ENCODE measurements around the gene ENHO.

The ENHO gene

DNA sequence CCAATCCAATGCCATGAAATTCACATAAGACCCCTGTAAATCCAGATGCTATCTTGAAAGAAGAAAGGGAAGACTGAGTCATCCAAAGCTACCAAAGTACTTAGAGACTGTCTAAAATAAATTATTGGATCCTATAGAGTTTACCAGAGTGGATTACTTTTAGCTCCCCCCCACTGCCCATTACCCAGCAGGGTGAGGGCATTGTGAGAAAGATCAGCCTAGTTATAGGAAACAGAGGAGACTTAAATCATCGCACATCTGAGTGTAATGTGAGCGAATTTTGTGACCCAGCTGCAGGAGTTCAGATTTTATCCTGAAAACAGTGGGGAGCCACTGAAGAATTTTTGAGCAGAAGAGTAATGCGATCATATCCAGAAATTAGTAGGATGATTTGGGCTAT, 1.6 kb upstream of the ENHO start:
- DNase-seq (ENCODE audit: low read depth) = no peak

DNA sequence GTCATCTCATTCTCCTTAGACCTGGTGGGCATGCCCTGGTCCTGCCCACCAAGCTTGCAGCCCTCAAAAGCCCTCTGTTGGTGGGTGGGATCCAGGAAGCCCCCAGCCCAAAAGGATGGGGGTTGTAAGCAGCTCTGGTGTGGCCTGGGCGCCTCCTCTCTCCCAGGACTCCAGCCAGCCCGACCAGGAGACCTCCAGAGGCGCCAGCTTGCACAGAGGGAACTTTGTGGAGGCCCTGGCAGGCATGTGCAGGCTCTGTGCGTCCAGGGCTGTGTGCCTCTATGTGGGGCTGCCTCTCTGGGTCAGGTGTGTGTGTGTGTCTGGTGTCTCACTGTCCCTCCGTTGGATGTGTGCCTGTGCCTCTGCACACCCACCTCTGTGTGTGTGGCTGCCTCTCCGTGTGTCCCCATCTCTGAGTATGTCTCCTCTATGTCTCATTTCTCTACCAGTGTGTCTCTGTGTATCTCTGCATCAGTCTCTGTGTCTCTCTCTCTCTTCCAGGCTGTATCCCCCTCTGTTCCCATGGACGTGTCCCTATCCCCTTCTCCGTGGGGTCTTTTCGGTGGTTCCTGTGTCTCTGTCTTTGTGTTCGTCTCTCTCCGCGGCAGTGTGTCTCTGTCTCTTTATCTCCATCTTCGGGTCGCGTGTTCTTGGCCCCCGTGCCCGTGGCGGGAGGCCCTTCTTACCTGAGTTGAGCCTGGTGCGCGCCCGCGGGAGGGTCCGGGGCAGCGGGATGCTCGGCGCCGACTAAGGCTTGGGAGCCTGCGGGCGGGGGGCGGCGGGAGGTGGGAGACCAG, 501 bp downstream of the ENHO start:
- DNase-seq (ENCODE audit: low read depth) = no peak

DNA sequence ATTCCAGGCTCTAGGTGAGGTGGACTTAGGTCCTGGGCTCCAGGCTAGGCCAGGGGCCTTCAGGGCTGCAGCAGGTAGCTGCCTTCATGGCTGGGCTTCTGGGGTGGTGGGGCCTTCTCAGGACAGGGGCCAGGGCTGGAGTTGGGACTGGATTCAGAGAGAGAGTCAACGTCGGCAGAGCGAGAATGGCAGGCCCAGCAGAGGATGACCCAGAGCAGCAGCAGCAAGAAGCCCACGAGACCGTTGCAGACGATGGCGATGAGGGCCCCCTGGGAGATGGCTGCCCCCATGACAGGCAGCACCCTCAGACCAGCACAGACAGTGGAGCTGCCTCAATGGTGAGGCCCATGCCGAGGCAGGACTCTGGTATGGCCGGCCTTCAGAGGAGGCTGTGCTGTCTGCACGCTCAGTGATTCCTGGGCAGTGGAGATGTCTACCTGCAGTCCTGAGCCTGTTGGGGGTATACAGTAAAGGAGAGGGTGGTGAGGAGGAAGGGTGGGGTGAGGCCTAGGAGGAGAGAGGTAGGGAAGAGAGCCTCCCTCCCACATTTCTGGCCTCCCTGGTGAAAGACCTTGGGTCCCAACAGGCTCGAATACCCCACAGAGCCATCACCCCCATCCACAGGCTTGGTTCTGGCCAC, 1.3 kb downstream of the ENHO start:
- DNase-seq (ENCODE audit: low read depth) = no peak

DNA sequence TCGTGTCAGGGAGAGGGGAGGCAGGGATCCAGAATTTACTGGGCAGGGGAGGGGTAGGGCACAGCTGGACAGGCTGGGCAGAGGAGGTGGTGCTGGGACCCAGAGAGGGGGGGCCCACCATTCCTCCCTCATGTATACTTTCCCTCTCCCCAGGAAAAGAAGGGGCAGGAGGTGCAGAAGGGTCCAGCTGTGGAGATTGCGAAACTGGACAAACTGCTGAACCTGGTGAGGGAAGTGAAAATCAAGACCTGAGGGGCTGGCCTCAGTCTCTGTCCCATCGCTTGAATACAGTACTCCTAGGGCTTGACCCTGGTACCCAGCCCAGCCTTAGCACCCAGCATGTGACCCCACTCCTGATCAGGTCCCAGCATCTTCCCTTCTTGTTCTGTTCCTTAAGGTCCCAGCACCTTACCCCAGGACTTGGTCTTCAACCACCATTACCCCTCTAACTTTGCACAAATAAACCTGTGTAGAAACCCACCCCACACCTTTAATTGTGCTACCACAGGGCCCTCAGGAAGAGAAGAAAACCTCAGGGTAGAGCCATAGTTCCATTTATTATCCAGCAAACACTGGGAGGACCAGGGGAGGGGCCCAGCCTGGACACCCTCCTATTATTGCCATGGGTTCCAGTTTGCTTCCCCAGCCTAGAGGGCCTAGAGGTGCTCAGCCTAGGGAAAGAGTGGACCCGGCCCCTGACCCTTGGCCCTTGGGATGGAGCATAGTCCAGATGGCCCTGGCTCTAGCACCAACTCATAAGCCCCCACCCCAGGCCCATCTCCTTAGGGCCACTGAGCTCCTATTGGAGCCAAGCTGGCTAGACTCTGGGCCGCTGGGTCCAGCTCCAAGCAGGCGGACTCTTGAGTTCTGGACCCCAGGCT, 2.0 kb downstream of the ENHO start:
- DNase-seq (ENCODE audit: low read depth) = no peak

DNA sequence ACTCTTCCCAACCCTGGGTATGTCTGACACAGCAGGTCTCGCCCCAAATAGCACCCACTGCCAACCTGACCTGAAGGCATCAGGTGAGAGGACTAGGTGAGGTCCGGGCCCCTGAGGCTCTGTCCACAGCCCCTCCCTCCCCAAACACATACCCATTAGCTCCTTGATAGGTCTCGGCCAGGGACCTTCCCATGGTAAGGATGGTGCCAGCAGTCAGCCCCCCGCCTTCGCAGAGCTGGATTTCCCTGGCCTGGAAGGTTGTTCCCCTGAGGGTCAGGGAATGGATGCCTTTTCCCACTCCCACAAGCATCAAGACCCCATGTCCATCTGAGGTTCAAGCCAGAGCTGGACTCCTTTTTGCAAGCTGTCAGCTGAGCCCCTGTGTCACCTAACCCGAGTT, 2.7 kb downstream of the ENHO start:
- DNase-seq (ENCODE audit: low read depth) = no peak

DNA sequence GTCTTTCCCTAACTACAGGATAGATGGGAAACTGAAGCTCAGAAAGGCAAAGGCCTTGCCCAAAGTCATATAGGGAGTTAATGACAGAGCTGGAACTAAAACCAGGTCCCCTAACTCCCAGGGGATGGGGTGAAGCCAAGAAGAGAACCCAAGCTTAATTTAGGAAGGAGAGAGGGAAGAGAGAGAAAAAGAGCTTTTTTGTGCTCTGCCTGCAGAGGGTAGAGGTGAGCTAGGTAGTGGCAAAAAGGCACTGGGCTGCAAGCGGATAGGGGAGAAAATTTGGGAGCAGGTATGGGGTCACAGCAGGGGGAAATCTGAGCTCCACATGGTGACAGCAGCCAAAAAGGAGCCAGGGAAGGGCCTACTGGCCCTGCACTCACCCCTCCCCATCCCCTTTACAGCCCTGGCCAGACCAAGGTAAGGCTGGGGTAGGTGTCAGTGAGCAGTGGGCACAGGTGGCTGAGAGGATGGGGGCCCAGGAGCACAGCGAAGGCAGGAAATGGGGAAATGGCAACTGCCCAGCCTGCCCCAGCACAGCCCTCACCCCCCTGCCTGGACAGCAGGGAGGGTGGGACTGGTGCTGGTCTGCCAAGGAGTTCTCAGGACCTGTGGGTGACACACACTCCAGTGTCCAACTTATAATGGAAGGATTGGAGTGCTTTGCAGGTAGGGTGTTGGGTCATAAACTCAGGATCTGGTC, 3.3 kb downstream of the ENHO start:
- no peak for DNase-seq (ENCODE audit: low read depth)

DNA sequence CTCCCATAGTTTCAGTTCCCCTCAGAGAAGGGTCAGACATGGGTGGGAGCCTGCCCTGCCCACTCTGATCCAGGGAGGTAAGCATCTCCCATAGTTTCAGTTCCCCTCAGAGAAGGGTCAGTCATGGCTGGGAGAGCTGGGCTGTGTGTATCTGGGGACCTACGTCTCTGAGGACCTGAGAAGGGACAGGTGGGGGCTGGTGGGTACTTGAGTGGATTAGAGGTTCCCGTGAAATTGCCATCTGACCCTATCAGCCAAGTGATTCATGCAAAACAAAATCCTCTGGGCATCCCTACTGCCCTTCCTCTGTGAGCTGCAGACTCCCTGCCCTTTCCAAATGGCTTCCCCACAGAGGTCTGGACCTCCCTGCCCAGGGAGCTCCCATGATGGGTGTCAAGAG, 3.9 kb downstream of the ENHO start:
- DNase-seq (ENCODE audit: low read depth) = no peak

DNA sequence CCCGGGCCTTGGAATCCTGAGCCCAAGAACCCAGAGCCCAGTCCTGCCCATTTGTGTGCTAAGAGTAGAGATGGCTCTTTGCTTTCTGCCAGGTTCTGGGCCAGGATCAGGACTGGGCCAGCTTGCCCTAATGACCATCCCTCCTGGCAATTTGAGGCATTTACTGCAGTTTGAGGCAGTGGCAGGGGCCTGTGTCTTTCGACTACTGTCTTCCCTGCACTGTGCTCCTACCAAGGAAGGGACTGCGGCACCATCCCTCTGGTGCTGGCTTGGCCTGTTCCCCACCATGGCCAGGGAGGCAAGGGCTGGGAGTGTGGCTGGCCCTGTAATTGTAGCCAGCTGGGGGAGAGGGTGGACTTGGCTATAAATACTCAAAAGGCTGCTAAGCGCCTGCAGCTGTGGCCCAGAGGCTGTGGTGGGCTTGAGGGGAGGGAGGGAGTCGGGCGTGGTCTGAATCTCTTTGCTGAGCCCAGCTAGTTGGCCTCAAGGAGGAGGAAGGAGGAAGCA, 4.6 kb downstream of the ENHO start:
- DNase-seq (ENCODE audit: low read depth) = no peak

DNA sequence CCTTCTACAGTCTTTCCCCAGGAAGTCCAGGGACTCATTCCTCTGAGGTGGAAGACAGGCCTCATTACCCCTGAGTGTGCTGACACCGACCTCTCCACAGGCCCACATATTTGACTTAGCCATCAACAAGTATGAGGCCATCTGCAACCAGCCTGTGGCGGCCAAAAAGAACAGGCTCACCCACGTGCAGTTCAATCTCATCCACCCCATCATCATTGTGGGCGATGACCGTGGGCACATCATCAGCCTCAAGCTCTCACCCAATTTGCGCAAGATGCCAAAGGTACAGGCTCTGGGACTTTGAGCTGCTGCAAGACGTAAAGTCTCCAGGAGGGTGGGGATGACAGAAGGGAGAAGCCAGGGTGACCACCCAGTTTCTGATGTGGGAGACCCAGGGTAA, 5.6 kb downstream of the ENHO start:
- no peak for DNase-seq (ENCODE audit: low read depth)

DNA sequence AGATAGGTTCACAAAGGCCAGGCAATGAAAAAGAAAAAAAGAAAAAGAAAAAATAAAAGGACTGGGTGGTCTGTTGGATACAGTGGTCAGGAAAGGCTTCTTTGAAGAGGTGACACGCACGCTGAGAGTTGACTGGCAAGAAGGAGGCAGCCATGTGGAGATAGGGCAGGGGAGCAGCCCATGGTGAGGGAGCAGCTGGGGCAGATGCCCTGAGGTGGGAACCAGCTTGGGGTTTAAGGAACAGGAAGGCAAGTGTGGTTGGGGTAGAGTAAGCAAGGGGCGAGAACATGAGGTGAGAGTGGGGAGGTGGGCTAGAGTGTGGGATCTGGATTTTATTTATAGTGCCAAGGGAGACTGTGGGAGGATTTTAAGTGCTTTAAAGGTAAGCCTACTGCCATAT, 6.8 kb downstream of the ENHO start:
- no peak for DNase-seq (ENCODE audit: low read depth)

DNA sequence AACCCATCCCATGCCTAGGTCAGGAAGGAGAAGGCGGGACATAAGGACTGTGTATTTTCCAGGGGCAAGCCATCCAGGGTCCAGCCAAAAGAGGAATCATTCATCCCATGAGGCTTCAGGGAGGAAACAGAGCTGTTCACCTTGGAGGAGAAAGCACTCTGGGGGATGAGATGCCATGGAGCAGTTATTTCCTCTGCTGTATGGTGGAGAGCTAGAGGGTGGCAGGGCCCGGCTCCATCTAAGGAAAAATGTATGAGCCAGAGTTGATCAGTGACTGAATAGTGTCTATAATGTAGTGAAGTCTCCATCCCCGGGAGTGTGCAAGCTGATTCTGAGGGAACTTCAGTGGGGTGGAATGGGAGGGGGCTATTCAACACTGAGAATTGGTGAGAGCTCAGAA, 8.0 kb downstream of the ENHO start:
- DNase-seq (ENCODE audit: low read depth) = no peak

DNA sequence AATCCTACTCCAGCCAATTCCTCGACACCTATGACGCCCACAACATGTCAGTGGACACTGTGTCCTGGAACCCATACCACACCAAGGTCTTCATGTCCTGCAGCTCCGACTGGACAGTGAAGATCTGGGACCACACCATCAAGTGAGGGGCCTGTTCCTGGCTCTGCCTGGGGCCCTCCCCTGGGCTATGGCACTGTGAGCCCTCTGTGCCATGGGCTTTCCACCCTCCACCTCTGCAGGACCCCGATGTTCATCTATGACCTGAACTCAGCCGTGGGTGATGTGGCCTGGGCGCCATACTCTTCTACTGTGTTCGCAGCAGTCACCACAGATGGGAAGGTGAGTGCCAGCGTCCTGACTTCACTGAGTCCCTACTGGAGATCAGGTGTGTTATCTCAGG, 8.4 kb downstream of the ENHO start:
- DNase-seq (ENCODE audit: low read depth) = no peak

DNA sequence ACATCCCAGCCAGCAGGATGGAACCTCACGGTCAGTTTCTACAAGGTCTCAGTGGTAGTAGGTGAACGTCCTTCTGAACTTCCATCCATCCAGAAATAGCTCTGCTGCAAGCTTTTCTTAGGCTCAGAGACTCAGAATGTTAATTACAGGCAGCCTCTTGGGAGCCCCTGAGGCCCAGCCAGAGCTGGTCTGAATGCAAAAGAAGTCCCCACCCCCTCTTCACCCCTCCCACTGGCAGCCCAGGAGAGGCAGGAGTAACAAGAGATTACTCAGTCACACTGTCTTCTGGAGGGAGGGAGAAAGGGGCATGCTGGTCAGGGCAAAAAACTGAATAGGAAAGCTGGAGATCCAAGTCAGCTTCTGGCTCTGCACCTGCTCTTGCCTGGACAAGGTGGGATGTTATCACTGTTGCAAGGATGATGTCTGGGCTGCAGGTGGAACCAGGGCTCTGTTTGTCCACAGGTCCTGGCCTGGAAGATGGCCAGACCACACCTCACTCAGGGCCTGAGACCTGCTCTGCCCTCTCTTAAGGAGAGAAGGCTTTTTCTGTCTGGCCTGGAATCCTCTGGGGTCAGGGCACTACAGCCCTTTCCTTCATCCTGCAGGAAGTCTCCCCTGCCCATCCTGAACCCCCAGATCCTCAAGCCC, 9.1 kb downstream of the ENHO start:
- no peak for DNase-seq (ENCODE audit: low read depth)

DNA sequence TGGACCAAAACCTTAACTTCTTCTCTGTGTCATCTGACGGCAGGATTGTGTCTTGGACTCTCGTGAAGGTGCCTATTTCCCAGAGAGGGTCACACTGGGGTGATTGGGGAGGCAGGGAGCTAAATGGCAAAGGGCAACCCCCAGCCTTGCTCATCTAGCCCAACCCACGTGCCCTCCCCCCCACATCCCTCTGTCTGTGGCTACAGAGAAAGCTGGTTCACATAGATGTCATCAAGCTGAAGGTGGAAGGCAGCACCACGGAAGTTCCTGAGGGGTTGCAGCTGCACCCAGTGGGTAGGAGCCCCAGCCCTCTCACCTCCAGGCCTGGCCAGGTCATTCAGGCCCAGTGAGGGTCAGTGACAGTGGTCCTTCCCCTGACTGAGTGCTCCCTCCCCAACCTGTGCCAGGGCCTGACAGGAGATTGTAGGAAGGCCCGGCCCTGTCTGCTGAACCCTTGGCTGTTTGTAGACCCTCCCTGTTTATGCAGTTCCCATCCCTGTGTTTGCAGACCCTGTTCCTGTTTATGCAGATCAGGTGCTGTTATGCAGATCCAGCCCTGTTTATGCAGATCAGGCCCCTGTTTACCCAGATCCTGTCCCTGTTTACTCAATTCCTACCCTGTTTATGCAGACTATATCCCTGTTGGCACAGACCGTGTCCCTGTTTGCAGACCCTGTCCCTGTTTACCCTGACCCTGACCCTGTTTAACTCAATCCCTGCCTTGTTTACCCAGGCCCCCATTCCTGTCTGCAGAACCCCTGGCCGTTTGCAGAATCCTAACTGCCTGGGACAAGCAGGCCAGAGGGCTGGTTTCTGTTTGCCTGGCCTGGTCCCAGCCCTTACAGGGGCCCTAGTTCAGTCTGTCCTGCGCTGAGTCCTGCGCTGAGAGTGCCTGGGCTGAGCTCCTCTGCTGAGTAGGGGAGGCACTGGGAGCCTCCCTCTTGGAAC, 10.4 kb downstream of the ENHO start:
- DNase-seq (ENCODE audit: low read depth) = no peak

DNA sequence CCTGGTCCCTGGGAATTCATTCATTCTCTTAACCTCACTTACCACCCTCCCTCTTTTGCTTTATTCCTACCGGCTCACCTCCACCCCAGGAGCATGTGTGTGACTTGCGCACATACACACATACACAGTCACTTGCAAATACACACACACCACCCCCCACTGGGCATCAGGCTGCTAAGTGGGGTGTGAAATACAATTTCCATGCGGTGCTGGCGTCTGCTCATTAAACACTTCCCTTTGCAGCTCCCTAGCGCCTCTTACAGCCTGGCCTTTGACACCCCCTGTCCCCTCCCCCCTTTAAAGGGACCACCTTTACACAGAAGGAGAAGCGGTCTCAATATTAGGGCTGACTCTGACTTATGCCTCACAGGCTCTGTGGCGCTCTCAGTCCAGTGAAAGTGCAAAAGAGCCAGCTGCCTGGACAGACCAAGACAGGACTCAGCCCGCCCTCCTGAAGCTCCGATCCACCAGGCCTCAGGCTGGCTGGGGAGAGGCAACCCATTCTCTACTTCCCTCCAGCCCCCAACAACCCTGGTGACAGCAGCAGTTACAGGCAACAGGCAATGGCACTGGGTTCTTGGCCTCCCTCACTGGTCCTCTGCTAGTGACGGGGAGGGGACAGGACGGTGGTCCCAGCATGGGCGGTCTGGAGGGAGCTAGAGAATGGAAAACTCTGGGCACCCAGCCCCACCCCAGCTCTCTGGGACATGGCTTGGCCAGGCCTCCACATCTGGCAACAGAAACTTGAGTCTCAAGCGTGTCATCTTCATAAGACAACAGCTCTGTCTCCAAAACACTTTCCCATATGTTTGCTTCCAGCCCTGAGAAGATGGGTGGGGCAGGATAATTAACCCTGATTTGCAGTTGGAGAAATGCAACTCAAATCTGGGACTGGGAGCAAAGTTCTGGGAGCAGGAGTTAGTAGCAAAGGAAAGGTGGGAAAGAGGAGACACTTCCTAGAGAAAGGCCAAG, 12.0 kb downstream of the ENHO start:
- DNase-seq (ENCODE audit: low read depth) = no peak

DNA sequence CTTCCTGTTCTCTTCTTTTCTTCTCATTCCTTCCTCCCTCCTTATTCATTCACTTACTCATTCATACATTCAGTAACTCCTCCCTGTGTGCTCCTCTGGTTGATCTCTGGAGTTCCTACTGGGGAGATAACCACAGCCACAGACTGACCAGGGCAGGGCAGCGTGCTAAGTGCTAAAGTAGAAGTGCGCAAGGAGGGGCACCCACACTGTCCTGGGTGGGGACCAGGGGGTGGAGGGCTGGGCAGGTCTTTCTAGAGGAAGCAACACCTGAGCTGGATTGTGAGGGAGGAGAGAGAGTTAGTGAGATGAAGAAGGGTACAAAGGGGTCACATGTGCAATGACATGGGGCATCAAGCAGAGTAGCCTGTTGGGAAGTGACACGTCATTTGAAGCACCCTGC, 13.8 kb downstream of the ENHO start:
- DNase-seq (ENCODE audit: low read depth) = no peak

DNA sequence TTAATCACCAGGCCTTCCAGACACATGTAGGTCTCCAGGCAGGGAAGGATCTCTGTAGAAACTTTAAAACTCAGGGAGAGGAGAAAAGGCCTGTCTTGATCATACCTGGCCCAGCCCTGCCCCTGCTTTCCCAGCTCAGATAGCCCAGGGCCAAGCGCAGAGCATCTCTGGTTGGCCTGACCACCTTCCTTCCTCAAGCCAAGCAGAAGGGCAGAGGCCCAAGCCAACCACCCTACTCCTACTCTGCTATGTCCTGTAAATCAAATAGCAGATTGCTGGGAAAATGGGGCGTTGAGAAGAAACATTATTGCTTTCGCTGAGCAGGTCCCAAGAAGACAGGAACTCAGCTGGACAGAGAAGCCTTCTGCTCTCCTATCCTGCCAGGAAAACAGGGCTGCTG, 14.3 kb downstream of the ENHO start:
- DNase-seq (ENCODE audit: low read depth) = no peak

DNA sequence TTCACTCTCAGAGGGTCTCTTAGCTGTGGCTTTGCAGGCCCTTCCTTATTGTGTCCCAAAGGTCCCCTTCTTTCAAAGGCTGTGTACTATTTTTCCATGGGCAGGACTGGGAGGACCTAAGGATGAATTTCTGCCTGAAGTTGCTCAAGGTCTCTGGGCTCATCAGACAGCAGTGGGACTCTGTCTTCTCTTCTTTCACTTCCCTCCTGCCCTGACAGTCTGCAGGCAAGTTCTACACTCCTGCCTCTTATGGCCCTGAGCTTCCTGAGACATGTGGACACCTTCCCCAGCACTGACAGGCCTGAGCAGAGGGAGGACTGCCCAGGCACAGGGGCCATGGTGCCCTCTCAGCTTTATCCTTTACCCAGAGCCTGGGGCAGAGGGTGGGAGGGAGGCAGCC, 14.8 kb downstream of the ENHO start:
- DNase-seq (ENCODE audit: low read depth) = no peak

DNA sequence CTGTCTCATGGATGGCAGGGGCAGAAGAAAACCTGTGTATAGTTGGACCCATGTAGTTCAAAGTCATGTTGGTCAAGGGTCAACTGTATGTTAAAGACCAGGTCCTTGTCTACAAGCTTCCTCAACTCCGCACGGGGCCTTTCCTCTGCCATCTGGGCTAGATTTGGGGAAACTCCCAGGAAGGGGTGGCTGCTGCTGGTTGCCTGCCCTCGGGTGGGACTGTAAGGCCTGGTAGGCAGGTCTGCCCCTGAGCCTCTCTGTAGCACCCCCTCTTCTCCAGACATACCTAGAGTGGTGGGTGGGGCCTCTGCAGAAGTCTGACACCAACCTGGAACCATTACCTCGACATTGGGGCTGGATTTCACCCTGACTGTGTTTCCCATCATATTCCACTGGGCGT, 15.2 kb downstream of the ENHO start:
- DNase-seq (ENCODE audit: low read depth) = no peak

Measured in stimulated activated CD4-positive, alpha-beta T cell treated with anti-CD3 and anti-CD28 coated beads, Interleukin-2, amount 100 ng/mL, for 4 hours (primary cell).